Left hindlimb (tissue), 1 donor: ENCODE data around the gene ADAMTS1.

Experiments used
- DNase-seq: peaks from one replicate; pipeline ENCODE4 v3.0.0-alpha.2; 2018

ADAMTS1 gene

DNA sequence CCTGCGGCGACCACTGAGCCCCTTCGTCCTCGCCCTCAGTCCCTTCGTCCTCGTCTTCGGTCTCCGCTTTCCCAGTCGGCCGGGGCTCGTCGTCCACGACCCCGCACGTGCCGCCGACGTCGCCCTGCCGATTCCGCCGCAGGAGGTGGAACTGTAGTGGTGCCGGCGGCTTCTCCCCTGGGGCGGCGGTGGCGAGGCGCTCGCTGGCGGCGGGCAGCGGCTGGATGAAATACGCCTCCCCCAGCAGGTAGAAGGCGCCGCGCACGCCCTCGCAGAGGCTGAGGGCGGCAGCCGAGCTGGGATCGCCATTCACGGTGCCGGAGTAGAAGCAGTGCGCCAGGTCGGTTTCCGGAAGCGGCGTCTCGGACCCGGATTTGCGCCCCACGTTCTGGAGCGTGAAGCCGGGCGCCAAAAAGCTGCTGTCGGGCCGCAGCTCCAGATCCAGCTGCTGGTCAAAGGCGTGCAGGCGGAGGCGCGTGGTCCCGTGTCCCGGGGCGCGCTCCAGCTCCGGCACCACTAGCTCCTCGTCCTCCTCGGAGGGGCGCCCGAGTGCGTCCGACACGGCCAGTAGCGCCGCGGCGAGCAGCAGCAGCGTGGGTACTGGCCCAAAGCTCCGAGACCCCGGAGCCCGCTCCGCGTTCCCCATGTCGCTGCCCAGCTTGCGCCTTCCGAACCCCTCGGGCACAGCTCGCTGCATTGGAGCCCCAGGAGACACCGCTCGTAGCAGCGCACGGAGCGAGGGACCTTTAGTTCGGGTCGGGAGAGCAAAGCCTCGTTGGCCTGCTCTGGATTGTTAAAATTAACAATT lies 747 bp downstream of the ADAMTS1 start:
- peak; percentile 76 for DNase-seq

DNA sequence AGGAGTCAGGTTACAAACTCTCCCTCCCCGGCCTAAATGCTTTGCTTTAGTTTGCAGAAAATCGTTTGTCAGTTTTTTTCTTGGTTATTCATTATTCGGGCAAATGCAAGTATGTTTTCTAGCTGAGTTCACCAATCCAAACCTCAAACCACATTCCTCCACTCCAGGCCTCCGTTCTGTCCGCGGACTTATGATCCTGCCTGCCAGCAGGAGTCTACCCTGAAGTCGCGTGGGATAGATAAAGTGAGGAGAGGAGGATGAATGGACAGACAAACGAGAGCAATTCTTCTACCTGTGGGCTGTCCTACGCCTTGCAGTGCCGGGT lies 1.3 kb downstream of the ADAMTS1 start:
- peak; percentile 44 for DNase-seq

DNA sequence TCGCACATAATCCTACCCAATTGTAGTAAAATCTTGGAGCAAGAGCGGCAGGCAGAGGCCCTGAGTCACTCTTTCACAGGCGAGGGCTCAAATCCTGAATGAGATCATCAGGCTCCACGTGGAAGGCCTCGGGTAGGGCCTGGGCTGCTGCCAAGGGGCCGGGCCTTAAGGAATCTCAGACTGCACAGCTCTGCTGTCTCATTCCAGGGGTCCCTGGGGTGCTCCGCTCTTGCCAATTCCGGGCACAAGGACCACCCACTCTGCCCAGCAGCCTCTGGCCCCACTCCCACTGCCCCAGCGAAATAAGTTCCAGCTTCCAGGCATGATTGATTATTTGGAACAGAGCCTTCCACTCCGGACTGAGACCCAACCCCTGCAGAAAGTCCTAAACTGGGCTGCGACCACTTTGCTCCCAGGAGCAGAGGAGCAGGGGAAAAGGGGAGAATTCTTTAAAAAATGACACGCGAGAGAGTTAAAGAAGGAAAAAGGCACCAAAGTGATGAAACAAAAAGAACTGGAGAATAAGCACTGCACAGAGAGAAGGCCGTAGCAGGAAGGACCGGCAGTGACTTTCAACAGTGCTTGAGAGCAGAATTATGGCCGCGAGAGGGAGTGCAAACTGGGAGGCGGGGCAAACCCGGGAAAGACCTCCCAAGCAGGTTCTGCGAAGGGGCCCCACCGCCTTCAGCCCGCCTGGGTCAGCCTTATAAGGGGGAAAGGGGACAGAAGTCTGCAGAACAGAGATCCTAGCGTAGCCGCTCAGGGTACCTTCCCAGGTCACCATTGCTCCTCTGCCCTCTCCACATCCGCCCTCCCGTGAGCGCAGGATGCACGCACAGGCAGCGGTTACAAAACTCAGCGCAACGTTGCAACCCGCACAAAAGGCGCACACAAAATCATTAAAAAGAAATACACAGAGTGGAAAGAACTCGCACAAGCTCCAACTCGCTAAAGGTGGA lies 2.0 kb downstream of the ADAMTS1 start:
- DNase-seq, result peak; percentile 97

DNA sequence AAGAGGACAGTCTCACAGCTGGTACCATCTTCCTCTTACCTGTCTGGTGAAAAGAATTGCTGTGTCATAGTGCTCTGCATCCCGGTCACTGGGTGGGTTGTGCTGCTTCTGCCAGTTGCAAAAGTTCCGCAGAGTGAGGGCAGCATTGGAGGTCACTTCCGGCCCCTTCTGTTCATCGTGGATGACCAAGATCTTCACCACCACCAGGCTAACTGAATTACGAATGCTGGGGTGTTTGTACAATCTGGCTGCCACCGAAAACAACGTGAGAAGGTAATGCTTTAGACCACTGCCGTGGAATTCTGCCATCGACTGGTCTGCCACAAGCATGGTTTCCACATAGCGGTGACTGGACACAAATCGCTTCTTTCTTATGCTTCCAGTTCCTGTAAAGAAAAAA lies 2.9 kb downstream of the ADAMTS1 start:
- DNase-seq, result no peak

DNA sequence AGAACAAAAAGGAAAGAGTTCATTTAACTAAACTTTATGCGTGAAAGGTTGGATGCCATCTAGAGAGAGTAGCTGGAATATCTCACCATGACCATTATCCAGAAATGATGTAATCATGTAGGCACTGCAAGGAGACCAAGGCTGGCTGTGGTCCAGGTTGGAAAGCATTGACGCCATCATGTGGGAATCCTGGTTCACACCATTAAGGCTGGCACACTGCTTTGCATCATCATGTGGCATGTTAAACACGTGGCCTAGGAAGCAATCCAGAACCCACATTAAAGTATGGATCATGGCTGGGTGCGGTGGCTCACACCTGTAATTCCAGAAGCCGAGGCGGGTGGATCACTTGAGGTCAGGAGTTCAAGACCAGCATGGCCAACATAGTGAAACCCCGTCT lies 4.3 kb downstream of the ADAMTS1 start:
- peak; percentile 51 for DNase-seq

DNA sequence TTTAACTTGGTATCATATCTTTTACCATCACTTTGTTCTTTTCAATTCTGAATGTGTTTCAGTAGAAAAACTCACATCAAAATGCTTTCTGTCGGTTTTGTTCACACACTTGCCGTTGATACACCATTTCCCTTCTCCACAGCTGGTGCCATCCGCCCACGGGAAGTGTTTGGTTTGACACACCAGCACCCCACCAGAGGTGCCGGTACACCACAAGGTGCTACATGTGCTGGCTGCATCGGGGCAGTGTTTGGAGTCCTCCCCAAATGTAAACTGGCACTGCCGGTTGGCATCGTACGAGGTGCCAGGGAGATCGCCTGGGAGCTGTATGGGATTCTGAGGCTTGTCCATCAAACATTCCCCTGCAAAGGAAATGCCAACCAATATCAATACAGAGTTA lies 5.0 kb downstream of the ADAMTS1 start:
- DNase-seq, result no peak

DNA sequence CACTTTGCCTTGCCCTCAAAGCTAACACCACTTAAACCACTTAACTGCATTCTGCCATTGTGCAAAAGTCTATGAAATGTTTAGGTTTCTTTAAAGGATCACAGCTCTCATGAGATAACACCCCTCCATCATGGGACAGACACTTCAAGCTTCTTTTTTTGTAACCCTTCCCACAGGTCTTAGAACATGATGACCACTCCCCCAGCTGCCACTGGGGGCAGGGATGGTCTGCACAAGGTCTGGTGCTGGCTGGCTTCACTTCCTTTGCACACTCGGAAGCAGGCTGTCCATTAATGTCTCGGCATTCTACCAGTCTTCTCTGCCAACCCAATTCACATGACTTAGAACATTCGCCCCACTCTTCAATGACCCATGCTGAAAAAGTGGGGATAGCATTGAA lies 7.7 kb downstream of the ADAMTS1 start:
- no peak for DNase-seq

DNA sequence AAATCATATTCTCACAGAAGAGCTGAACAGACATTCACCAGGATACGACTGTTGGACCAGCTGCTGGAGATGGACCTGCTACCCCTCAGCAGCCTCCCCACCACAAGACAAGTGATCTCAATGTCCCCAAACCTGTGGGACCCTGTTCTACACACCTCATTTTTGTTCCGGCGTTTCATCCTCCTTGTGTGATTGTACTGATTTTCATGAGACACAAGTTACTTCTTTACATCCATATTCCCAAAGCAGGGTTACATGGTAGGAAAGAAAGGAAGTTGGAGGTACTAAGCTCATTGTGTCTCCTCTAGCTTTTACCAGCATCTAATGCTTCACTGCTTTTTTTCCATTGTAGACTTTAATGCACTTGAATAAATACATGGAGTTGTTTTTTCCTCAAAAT lies 8.7 kb downstream of the ADAMTS1 start:
- no peak for DNase-seq

DNA sequence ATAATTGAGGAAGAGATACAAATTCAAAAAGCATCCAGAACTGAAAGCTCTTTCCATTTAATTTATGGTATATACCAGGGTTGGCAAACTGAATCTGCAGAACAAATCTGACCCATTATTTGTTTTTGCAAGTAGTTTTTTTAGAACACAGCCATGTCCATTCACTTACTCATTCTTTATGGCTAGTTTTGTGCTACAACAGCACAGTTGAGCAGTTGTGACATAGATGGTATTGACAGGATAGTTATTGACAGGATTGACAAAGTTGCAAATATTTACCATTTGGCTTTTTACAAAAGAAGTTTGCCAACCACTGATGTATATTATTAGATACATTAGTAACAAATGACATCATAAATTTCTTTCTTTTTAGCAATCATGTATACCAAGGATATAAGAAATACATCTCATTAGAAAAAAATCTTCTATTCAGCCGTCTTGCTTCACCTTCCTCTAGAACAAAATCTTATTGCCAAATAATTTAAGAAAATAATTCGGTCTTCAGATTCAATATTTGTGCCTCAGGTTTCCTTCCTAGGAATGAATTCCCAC lies 9.4 kb downstream of the ADAMTS1 start:
- DNase-seq, result no peak

DNA sequence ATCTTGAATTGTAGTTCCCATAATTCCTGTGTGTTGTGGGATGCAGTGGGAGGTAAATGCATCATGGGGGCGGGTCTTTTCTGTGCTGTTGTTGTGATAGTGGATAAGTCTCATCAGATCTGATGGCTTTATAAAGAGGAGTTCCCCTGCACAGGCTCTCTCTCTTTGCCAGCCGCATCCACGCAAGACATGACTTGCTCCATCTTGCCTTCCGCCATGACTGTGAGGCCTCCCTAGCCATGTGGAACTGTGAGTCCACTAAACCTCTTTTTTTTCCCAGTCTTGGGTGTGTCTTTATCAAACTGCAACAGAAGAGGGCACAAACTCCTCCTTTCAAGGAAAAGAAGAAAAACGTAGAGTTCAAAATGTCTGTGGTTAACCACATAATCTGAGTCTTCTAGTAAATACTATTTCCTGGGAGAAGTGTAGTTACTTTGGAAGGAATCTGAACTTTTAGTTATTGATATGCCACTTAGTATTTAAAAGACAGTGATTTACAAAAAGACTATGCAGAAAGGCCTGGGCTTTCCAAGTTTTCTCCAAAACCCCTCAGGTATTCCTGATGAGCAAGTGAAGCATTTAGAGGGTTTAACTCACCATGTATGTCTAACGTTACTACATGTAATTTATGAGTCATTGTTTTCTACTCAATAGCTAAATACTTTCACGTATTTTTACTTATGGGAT lies 10.0 kb downstream of the ADAMTS1 start:
- DNase-seq, result no peak

DNA sequence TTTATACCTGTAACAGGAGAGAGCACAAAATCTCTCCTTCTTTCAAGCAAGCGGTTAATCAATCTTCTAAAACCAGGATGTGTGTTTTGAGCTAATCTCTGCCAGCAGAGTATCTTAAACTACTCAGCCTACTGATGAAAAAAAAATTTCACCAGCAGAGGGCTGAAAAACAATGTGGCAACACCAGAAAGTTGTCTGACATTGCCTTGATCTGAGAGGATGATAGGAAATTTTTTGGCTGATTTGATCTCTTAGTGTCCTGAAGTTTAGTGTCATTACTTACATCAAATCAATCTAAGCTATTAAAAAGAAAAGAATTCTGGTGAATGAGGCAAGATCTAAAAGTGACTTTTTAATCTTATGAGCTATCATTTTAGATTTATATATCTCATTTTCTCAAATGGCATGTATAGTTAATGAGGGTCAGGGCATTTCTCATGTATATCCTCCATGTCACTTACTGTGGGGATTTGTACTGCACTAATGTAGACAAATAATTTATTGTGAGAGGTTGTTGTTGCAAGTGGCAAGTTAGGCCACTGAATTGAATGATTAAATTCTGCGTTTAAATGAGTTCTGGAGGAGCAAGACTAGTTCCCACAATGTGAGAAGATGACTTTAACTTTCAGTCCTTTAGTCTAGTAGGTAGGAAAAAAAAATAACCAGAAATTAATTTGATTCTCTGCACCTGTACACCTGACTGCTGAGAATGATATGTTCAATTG lies 10.9 kb downstream of the ADAMTS1 start:
- no peak for DNase-seq

DNA sequence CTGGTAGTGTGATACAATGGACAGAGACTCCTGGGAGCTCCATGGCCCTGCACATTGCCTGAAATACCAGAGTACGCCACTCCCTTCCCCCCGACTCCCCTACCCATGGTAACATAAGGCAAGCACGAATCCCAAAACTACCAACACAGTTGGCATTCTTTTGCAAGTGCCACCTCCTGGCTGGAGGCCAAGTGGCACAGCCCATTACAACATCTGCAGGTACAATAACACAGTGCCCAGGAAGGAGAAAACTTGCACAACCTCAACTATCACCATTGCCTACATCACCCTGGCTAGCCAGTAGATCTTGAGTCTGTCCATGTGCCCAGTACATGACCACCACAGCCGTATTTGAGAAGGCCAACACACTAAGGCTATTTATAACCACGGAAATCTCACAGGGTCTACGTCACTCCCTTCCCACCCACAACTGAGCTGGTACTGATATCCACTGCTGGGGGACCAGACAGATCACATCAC lies 11.7 kb downstream of the ADAMTS1 start:
- no peak for DNase-seq

DNA sequence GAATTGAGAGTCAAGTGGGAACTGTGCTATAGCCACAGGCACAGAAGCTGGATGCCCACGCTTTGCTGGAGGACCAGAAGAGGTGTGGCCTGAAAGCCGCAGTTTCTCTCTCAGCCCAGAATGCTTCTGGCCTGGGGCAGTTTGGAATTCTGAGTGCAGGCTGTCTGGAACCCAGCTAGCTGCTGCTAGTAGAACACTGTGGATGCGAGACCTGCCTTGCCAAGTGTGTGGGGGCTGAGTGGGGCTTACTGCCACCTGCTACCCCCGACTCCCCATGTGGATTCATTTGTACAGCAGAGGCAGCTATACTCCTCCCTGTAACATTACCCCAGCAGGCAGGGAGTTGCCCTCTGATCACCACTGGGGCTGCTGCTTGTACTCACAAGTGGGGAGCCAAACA lies 12.2 kb downstream of the ADAMTS1 start:
- DNase-seq, result no peak

DNA sequence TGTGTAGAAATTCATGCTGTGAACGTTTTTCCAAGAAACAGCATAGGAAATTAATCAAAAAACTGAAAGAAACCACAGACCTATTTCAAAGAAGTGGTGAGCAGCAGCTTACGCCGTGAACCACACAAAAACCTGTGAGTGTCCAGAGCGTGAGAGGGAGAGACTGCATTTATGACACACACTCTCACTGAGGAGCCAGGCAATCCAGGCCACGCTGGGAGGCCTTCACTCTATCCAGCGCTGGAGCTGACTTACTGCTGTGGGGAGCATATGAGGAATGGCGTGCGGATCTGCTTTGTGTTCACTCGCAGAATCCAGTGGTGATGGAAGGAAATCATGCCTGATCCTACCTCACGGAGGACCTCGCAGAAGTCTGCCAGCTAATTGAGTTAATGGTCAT lies 12.7 kb downstream of the ADAMTS1 start:
- DNase-seq, result no peak

DNA sequence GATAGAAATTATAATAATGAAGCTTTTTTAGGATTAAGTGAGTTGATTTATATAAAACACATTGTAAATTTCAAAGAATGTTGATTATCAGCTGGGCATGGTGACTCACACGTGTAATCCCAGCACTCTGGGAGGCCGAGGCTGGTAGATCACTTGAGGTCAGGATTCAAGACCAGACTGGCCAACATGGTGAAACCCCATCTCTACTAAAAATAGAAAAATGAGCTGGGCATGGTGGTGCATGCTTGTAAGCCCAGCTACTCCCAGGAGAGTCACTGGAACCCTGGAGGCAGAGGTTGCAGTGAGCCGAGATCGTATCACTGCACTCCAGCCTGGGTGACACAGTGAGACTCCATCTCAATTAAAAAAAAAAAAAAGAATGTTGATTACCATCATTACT lies 18.4 kb downstream of the ADAMTS1 start:
- no peak for DNase-seq

DNA sequence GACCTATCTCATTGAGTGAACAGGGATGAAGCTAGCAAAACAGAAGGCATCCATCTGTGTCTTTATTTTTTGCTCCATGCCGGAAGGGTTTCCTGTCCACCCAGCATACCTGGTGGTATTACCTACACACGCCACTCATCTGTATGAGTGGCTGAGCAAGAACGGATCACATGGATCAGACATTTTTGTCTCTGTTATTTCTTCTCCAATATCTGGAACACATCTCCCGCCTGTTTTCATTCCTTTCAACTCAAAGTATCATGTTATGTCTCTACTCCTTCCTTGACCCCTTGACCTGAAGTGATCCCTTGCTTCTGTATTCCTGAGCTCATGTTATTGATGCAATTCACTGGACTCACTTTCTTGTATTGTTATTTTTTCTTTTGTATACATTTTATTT lies 24.7 kb downstream of the ADAMTS1 start:
- DNase-seq, result no peak

DNA sequence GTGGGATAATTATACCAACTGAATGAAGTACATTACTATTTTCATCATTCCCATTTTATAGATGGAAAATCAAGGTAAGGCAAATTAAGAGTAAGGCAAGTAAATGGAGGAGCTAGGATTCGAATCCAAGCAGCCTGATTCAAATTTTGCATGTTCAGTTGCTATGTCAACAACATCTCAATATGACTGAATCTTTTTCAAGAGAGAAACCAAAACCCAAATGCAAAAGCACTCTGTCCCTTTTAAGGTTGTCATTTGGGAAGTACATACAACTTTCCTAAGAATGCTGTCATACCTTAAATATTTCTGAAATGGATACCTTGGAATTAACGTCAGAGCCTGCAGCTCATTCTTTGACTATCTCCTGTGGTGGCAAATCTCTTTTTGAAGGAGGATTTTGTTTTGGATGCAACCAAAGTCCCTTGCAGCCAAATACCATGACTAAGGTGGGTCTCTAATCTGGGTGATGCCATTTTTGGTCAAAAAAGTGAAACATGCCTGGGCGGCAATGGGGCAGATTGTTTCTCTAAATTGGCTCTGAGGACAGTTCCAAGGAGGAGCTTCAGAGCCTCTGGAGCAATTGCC lies 25.4 kb downstream of the ADAMTS1 start:
- DNase-seq, result no peak

DNA sequence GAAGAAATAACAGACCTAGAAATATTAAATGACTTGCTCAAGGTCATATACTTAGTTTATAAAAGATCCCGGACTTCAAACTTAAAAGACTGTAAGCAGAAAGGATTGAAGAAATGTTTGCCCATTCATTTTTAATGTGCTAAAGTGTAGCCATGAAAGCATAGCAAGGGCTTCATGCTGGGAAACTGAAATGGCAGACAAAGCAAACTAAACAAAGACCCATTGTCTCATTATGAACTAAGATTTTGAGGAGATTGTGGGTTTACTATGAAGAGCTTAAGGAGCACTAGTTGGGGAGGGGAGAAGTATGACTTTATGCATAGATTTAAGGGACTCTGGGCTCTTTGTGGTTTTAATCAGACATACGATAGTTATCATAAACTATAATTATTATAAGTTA lies 26.3 kb downstream of the ADAMTS1 start:
- no peak for DNase-seq

DNA sequence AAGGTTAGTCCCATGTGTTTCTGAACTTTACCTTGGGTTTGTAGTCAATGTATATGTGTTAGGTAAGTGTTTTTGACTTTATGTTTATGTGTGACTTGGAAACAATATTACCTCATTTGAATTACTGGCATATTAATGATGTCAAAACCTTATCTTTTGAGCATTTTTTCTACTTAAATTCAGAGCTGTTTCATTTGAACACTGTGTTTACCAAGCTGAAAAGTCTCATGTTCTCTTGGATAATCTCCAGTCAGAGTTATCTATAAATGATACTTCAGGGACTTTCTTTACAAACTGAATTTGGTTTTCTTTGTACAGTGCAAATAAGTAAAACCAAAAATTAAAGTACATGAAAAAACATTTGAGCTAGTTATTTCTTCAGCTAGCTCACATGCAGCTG lies 30.0 kb downstream of the ADAMTS1 start:
- no peak for DNase-seq

DNA sequence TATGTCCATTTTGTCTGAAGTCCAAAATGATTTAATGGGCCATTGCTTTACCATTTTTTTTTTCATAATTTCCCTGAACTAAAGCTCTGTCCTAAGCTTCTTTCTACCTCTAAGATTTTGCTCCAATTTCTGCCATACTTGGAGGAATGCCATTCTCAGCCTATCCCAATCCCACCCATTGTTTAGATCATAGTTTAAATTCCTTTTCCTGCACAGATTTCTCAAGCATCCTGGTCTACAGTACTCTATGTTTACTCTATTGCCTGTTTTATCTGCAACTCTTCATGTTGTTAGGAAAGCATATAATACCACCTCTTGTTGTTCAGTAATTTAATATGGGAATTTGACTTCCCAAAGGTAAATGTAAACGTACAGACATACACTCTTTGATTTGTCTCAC lies 30.8 kb downstream of the ADAMTS1 start:
- DNase-seq, result no peak

DNA sequence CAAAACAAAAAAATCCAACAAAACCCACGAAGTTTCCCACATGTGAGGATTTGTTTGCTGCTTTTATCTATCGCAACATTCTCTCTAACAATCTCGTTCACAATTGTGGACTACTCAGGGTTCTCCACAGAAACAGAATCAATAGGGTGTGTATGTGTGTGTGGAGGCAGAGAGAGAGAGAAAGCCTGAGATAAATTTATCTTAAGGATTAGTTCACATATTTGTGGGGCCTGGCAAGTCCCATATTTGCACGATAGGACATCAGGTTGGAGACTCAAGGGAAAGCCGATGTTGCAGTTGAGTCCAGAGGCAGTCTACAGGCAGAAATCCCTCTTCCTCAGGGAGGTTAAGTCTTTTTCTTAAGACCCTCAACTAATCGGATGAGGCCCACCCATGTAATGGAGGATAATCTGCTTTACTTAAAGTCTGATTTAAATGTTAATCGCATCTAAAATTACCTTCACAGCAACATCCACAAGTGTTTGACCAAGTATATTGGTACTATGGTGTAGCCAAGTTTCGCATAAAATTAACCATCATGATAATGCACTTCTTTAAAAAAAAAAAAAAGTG lies 31.7 kb downstream of the ADAMTS1 start:
- DNase-seq, result no peak

DNA sequence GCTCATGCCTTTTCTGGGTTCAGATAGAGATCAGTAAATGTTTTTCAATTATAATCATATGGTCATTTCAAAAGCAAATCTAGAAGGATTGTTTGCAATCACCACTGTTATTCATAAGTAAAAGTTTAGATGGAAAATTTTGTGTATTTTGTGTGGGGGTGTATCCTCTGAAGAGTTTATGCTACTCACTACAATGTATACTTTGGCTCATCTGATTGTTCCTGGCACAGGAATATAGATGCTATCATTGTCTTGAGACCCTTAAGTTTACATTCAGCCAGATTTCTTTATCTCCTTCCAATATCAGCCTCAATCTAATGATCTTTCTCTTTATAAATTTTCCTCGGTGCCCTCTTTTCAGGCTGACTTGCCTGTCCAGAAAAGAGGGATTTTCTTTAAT lies 33.0 kb downstream of the ADAMTS1 start:
- no peak for DNase-seq
